NCI-H510A treated with DMSO at 0.1 percent for 48 hours (cell line): ENCODE data around the gene MYCL.
"Not testable (repeated sequence)": the region's sequence is repeated elsewhere in the genome, so short reads cannot be mapped to it uniquely, and the experiment has no call there.

Experiments used
- DNase-seq: peaks from one replicate; lab custom pipeline; 2025; lab: John Stamatoyannopoulos, UW

MYCL gene

GRCh38 chr1:39917825-39918224 is 16.1 kb upstream of the MYCL start:
- no peak for DNase-seq

- DNase-seq = no peak
Observed at GRCh38 chr1:39915499-39916129, 13.9 kb upstream of the MYCL start.

- DNase-seq = not testable (repeated sequence)
Observed at GRCh38 chr1:39913136-39913535, 11.4 kb upstream of the MYCL start.

- DNase-seq = no peak
Observed at GRCh38 chr1:39910263-39910662, 8.5 kb upstream of the MYCL start.

GRCh38 chr1:39908534-39908933 is 6.8 kb upstream of the MYCL start:
- no peak for DNase-seq

- DNase-seq = no peak
Observed at GRCh38 chr1:39907528-39908453, 6.1 kb upstream of the MYCL start.

GRCh38 chr1:39905172-39905571 is 3.5 kb upstream of the MYCL start:
- no peak for DNase-seq

GRCh38 chr1:39902460-39902807 is 717 bp upstream of the MYCL start:
- DNase-seq = no peak

- DNase-seq = peak; percentile 100
Observed at GRCh38 chr1:39901464-39901713, 328 bp downstream of the MYCL start.

GRCh38 chr1:39900662-39901463 is 854 bp downstream of the MYCL start:
- peak; percentile 100 for DNase-seq

- DNase-seq = peak; percentile 100
Observed at GRCh38 chr1:39899611-39900538, 1.8 kb downstream of the MYCL start.

GRCh38 chr1:39898648-39899603 is 2.8 kb downstream of the MYCL start:
- DNase-seq = peak; percentile 100

GRCh38 chr1:39898191-39898590 is 3.5 kb downstream of the MYCL start:
- no peak for DNase-seq

GRCh38 chr1:39896909-39897685 is 4.6 kb downstream of the MYCL start:
- peak; percentile 100 for DNase-seq

- DNase-seq = no peak
Observed at GRCh38 chr1:39895731-39896480, 5.8 kb downstream of the MYCL start.

GRCh38 chr1:39894884-39895495 is 6.7 kb downstream of the MYCL start:
- DNase-seq = peak; percentile 100

- DNase-seq = peak; percentile 100
Observed at GRCh38 chr1:39892601-39893595, 8.8 kb downstream of the MYCL start.
